ENCODE measurements around the gene DNAJC11.
"Not testable (repeated sequence)": the region's sequence is repeated elsewhere in the genome, so short reads cannot be mapped to it uniquely, and the experiment has no call there.

The DNAJC11 gene

GRCh38 chr1:6622396-6623152, 79.0 kb downstream of the DNAJC11 start:
- no peak for DNase-seq

GRCh38 chr1:6621429-6622391, 79.9 kb downstream of the DNAJC11 start:
- no peak for DNase-seq

- no peak for DNase-seq
These were observed 82.6 kb downstream of the DNAJC11 start for GRCh38 chr1:6619045-6619444.

- no peak for DNase-seq
These were observed 86.5 kb downstream of the DNAJC11 start for GRCh38 chr1:6614929-6615785.

- DNase-seq = no peak
These were observed 87.3 kb downstream of the DNAJC11 start for GRCh38 chr1:6614019-6614928.

GRCh38 chr1:6613361-6614018, 88.1 kb downstream of the DNAJC11 start, which contains the start of gene PHF13:
Gene PHF13 (plus strand): TSS chr1:6613731. CDS start chr1:6614067, 336 bp downstream.
- peak; percentile 90 for DNase-seq

- DNase-seq = no peak
These were observed 88.8 kb downstream of the DNAJC11 start for GRCh38 chr1:6612641-6613360.

GRCh38 chr1:6603915-6604558, 97.6 kb downstream of the DNAJC11 start:
- DNase-seq = no peak

GRCh38 chr1:6603238-6603914, 98.2 kb downstream of the DNAJC11 start:
- DNase-seq = no peak

GRCh38 chr1:6602669-6603237, 98.9 kb downstream of the DNAJC11 start, which contains the start of gene KLHL21:
Gene KLHL21 (minus strand): TSS chr1:6602869. CDS start chr1:6602817, 52 bp downstream.
- no peak for DNase-seq

- DNase-seq = no peak
These were observed 99.5 kb downstream of the DNAJC11 start for GRCh38 chr1:6601923-6602668.

GRCh38 chr1:6601049-6601922, 100.3 kb downstream of the DNAJC11 start:
- no peak for DNase-seq

GRCh38 chr1:6600410-6601048, 101.1 kb downstream of the DNAJC11 start:
- no peak for DNase-seq

GRCh38 chr1:6599991-6600390, 101.6 kb downstream of the DNAJC11 start:
- not testable (repeated sequence) for DNase-seq

- DNase-seq = no peak
These were observed 102.3 kb downstream of the DNAJC11 start for GRCh38 chr1:6599141-6599975.

GRCh38 chr1:6597777-6598131, 103.9 kb downstream of the DNAJC11 start:
- DNase-seq = no peak
